Measurements from ENCODE around the gene TBC1D30. TPM values are rescaled to one million over a fixed set of nuclear protein-coding genes. Genes with fewer than 3 reads are reported as not detected.
A peak's percentile ranks its signal among the peaks of the same experiment; 100 is the strongest.
"Not testable (repeated sequence)": the region's sequence is repeated elsewhere in the genome, so short reads cannot be mapped to it uniquely, and the experiment has no call there.

TBC1D30 gene
- total RNA-seq, 1 experiment from 2014 or later: 0.66 TPM

DNA sequence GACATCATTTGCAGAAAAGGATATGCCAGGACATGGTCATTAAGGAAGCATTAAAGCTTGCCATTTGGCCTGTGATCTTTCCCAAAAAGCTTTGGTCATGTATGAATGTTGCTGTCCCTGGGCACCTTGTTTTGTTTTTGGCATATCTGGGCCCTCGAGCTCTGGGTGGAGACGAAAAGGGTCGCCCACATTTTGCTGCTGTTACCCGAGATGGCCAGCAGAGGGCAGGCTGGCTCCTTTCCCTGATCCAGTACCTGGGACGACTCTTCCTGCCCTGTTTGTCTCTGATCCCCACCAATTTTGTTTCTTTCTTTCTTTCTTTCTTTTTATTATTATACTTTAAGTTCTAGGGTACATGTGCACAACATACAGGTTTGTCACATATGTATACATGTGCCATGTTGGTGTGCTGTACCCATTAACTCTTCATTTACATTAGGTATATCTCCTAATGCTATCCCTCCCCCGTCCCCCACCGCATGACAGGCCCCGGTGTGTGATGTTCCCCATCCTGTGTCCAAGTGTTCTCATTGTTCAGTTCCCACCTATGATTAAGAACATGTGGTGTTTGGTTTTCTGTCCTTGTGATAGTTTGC, 22.2 kb upstream of the TBC1D30 start:
- peak; percentile 31 for DNase-seq (ENCODE audit: low spot score)

DNA sequence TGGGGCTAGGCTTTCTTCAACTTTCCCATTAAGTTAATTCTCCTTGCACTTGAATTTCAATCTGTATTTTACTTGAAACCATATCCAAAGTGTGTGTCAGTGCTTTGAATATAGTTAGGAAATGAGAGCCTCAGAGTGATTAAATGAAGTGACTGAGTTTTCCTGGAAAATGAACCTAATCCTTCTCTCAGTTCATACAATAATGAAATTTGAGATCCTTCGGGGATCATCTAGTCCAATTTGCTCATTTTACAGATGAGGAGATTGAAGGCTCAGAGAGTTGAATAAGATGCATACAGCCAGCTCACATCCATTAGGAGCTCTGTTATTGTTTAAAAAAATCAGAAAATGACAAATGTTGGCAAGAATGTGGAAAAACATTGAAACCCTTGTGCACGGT, 18.3 kb upstream of the TBC1D30 start:
- no peak for DNase-seq (ENCODE audit: low spot score)

DNA sequence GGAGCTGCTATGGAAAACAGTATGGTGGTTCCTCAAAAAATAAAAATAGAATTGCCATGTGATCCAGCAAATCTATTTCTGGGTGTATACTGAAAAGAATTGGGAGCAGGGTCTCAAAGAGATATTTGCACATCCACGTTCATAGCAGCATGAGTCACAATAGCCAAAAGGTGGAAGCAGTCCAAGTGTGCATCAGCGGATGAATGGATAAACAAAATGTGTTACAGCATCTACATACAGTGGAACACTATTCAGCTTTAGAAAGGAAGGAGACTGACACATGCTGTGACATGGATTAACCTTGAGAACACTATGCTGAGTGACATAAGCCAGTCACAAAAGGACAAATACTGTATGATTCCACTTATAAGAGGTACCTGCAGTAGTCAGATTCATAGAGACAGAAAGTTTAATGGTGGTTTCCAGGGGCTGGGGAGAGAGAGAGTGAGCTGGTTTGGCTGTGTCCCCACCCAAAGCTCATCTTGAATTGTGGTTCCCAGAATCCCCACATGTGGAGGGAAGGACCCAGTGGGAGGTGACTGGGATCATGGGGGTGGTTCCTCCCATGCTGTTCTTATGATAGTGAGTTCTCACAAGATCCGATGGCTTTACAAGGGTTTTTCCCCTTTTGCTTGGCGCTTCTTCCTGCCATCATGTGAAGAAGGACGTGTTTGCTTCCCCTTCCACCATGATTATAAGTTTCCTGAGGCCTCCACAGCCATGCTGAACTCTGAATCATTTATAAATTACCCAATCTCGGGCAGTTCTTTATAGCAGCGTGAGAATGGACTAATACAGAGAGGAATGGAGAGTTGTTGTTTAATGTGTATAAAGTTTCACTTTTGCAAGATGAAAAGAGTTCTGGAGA, 17.6 kb upstream of the TBC1D30 start:
- peak; percentile 54 for DNase-seq (ENCODE audit: low spot score)

DNA sequence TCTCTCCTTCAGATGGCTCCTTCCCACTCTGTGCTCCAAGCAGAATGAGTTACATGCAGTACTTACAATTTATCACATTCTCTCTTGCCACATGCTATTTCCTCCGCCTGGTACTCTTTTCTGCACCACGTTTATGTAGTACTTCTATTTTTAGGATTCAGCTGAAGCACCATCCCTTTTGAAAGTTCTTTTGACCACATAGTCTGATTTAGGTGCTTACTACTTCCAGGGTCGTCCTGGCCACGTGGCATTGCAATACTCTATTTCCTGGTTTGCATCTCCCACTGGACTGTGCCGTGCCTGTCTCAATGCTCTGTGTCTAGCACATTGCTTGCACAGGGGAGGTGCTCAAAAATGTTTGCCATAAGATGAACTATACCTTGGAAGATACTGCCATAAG, 16.3 kb upstream of the TBC1D30 start:
- DNase-seq (ENCODE audit: low spot score): no peak

DNA sequence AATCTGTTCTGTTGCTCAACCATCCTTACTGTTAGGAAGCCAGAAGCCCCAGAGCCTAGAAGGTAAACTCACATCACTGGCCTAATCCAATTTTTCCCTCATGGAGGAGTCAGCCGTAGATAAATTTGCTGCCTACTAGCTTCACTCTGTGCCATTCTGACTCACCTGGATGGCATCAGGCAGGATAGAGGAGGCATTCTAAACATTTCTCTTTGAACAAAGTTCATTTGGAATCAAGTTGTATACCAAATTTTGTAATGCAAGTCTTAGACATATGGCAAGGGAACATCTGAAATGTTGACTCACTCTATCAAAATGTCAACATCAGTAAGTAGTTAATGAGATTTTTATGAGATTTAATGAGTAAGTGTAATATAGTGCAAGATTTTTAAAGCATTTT, 13.6 kb upstream of the TBC1D30 start:
- DNase-seq (ENCODE audit: low spot score): no peak

DNA sequence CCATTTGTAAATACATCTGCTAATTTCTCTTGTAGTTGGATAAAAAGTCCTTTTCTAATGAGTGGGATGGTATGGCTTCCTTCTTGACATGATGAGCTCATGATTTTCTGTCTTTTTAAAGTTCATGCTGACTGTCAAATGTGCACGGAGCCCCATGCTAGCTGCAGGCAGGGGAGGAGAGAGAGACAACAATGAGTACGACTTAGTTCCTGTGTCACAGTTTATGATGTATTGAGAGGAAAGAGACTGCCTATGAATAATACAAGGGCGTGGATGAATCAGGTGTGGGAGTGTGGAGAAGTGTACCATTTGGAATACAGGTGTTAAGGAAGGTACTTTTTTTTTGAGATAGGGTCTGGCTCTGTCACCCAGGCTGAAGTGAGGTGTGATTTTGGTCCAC, 10.7 kb upstream of the TBC1D30 start:
- no peak for DNase-seq (ENCODE audit: low spot score)

DNA sequence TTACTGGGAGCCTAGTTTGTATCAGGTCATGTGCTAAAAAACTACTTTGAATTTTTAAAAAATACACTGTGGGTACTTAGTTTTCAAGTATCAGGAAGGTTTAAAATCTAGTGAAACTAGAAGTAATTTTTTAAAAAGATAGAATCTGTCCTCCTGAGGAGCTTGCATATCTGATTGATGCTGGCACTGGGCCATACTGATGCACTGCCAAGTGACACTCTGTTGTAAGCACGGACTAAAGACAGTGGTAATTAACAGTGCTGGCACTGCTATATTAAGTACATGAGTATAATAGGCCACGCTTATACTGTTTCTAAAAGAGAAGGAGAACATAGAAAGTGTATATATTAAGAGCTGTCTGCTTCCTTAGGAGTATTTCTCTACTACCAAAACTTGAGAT, 10.0 kb upstream of the TBC1D30 start:
- no peak for DNase-seq (ENCODE audit: low spot score)

DNA sequence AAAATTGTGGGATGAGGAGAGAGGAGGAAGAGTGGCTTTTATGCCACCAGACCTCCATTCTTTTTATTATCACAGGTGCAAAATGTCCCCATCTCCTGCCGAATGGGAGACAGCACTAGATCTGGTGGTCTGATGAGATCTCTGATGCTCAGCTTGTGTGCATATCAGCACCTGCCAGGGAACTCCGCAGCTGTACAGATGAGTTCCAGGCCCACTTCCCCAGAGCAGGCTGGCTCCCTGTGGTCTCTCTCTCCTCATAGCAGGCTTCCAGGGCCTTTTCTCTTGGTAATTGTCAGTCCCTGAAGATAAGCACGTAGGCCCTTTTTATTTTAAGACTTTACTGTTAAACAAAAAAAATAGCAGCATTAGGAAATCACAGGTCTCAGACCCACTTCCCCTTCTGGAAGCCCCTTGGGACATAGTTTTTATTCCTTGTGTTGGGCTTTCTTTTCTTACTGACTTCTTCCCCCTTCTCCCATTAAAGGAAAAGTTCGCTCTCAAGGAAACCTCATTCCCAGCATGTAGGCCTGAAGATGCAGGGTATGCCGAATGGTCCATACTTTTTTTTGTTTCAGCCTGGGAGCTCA, 4.5 kb upstream of the TBC1D30 start:
- DNase-seq (ENCODE audit: low spot score): no peak

DNA sequence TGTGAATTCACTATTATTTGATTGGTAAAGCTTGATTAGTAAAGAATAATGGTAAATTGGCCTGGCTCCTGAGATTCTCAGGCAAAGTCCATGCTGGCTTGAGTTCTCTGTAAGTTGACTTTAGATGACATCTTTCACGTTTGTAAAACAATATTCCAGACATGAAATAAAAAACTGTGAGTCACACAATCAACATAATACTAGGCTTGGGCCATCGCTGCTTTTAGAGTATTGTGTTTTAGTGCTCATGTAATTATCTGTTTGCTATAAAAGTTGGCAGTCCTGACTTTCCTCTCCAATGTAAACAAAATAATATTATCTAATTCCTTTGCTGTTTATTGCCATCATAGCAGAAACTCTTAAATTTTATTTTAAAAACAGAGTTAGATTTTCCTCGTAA, 3.9 kb upstream of the TBC1D30 start:
- DNase-seq (ENCODE audit: low spot score): no peak

DNA sequence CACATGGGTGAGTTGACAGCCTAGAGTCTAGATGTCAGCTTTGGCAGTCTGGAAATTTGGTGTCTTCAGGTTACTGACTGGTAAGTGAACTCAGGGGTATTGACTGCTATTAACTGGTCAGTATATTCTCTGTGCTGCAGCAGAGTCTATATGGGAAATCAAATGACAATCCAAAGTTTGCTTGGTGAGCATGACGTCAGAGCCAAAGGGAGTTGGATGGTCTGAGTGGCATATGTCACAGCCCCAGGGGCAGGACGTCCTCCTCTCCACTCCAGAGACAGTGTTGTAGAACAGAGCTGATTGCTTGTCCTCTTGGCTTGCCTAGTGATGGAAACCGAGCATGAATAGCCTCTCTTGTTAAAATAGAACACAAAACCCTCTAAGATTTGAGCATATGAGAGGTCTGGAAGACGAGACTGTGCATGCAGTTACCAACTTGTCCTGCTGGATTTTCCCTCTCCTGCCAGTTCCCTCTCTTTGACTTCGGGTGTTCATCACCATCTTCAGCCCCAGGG, 3.3 kb upstream of the TBC1D30 start:
- DNase-seq (ENCODE audit: low spot score): no peak

DNA sequence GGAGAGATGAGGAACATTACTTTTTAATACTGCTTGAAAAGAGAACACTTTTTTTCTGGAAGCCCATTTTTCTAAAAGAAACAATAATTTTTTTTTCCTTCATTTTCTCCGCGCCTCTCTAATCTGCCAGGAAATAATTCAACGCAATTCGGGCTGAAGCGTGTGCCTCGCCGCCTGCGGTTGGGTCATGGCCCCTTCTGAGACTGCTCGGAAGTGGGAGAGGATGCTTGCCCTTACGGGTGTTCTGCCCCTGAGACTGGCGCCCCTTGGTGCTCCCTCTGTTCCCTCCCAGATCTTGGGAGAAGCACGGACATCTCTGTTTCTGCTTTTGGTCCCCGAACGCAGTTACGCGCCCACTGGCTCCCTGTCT, 332 bp upstream of the TBC1D30 start:
- DNase-seq (ENCODE audit: low spot score): no peak

DNA sequence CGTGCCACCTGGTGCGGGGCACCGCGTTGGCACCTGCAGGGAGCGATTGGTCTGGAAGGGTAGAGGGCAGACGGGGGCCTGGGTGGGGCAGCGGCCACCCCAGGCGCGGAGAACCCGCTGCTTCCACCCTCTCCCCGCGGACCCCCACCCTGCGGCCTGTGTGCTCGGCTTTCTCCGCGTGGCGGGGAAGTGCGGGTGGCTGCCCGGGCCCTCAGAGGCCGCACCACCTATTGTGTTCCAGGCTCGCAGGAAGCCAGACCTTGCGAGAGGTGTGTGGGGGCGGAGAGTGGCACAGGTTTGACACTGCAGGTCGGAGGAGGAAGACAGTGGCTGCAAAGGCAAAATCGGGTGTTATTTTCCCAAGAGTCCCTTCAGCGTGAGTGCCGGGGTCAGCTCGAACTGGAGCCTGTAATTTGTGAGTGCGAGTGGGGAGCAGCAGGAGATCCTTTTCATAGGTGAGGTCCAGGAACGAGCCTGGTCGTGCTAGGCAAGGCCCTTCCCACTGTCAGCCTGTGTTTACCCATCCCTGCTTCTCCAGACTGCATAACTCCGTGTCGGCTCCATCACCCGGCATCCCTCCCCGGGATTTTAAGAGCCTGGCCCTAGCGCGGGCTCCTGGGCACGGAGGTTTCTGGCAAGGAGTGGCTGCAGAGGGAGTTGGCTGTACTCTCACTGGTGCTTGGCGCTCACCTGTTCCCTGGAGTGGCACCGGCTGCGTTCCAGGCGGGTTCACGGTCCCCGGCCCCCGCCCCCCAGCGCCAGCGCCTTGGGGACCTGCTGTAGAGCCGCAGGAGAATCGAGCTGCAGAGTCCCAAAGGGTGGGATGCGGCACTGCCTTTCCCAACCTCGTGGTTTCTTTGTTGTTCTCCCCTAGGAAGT, 935 bp downstream of the TBC1D30 start:
- no peak for DNase-seq (ENCODE audit: low spot score)

DNA sequence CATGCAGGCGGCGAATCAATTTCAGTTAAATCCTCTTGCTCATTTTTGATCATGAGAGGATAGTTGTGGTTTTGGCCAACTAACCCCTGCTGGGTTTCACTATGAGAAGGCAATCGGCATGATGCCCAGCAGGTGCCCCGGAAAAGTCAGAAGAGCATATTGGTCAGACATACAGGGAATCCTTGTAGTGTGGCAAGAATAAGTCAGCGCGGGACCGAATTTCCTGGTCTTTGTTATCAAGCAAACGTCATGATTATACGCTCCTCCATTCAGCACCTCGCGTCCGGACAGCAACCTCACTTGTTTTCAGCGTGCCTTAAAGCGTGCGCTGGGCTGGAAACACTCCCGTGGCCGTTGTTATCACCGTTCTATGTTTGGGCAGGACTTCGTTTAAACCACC, 1.8 kb downstream of the TBC1D30 start:
- peak; percentile 23 for DNase-seq (ENCODE audit: low spot score)

DNA sequence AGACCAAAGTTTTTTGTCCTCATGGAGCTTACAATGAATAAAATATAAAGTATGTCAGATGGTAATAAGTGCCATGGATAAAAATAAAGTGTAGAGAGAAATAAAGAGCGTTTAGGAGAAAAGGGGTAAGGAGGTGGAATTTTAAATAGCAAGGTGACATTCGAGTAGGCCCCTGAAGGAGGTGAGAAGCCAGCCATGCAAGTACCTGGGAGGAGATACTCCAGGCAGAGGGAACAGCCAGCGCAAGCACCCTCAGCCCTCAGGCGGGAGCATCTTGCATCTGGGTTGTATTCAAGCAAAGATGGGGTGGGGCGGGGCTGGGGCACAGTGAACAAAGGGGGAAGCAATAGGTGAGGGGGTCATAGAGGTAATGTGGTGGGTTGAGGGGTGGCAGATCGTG, 4.3 kb downstream of the TBC1D30 start:
- DNase-seq (ENCODE audit: low spot score): no peak

DNA sequence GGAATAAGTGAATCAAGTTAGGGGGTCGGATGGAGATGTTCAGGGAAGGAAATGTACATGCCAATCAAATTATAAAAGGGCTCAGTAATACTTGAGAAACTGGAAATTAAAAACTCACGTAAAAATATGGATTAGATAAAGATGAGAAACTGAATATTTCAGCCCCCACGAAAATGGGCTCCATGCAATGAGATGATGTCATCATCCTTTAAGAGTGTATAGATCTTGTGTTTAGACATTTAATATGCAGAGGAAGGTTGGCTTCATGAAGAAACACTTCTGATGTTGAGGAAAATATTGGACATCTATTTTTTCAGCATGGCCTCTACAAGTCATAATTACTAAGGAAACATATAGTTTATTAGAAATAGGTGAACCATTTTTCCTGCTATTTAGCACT, 9.5 kb downstream of the TBC1D30 start:
- no peak for DNase-seq (ENCODE audit: low spot score)

DNA sequence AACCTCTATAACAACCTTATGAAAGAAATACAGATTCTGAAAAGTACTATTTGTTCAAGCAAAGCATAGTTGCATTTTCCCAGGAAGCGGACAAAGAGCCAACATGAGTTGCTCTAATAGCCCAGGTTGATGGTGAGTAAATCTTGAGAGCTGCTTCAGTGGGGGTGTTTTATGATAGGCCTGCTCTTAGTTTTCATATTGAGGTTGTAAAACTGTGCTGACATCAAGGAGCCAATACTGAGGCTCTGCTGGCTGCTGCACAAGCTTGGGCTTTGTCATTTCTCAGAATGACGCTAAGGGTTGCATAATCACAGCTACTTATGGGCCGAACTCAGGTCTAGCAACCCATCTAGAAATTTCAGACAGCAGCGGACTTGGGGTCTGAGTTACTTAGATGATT, 11.5 kb downstream of the TBC1D30 start:
- no peak for DNase-seq (ENCODE audit: low spot score)

DNA sequence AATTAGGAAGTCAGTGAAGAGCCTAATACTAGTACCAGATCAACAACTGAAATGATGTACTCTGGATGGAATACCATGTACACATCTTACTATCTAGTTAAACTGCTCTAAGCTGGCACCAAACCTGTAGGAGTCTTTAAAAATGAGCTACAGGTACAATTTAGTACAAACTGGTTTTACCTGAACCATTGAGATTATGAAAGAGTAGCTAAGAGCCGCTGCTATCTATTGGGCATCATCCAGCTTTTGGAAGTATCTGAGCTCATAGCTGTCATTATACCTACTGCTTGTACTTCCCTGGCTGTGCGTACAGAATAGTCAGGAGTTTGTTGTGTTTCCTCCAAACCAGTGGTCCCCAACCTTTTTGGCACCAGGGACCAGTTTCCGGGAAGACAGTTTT, 12.4 kb downstream of the TBC1D30 start:
- no peak for DNase-seq (ENCODE audit: low spot score)

DNA sequence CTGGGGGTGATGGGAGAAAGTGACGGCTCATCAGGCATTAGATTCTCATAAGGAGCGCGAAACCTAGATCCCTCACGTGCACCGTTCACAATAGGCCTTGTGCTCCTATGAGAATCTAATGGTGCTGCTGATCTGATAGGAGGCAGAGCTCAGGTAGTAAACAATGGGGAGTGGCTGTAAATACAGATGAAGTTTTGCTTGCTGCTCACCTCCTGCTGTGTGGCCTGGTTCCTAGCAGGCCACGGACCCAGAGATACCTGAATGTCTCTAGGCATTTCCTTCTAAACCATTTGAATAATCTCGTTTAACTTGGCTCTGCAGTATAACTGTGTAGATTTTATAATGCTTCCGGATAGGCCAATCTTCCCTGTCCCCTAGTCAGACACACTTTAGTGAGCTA, 13.0 kb downstream of the TBC1D30 start:
- DNase-seq (ENCODE audit: low spot score): no peak

DNA sequence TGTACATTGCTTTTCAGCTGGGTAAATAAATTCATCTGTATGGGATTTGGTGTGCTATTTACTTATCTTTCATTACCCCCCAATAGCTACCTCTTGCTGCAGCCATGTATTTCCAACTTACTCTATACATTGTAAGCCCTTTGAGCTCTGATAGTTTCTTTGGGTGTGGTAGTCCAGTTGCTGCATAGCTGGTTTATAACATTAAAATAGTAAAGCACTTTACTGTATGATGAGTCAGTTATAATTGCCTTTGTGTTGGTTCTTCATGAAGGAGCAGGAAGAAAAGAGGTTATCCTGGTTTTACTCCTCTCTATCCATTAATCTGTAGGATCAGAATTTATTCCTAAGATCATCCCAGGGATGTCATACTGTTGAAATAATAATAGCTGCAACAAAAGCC, 15.7 kb downstream of the TBC1D30 start:
- DNase-seq (ENCODE audit: low spot score): no peak

DNA sequence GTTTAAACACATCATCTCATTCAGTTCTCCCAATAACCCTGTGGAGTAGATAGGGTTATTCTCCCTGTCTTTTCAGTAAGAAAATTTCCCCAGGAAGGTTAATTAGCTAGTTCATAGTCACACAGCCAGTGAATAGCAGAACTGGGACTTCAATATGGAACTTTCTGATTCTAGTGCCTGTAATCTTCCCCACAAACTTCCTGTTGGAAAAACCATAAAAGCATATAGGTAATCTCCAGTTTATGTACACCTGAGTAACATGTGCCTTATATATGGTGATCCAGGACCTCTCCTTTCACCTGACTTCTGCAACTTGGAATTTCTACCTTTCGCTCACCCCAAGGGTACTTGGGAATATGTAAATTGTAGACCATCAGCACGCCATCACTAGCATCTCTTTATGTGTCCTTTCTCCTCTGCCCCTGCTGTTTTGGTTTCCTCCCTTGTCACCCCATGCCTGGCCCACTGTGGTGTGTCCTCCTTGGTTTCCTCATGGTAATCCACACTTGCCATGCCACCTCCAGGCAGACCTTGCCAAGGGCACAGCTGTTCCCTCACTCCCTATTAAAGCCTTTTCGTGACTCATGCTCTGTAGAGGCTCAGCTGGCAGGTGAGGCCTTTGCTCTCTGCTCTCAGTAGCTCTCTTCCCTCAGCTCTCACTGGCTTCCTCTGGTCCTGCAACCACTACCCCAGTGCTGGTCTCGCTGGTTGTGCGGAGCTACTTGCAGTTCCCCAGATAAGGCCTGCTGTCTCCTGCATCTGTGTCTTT, 16.7 kb downstream of the TBC1D30 start:
- no peak for DNase-seq (ENCODE audit: low spot score)

DNA sequence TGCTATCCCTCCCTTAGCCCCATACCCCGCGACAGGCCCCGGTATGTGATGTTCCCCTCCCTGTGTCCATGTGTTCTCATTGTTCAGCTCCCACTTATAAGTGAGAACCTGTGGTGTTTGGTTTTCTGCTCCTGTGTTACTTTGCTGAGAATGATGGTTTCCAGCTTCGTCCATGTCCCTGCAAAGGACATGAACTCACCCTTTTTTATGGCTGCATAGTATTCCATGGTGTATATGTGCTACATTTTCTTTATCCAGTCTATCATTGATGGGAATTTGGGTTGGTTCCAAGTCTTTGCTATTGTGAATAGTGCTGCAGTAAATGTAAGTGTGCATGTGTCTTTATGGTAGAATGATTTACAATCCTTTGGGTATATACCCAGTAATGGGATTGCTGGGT, 24.0 kb downstream of the TBC1D30 start:
- DNase-seq (ENCODE audit: low spot score): not testable (repeated sequence)

All from H4 (cell line).